ENCODE data around the gene COPE.

COPE gene

GRCh38 chr19:18860725-18861124, 58.5 kb downstream of the COPE start:
- DNase-seq (ENCODE audit: insufficient read length) (no peak), FAIRE-seq (no peak)
- no peak for TF ChIP-seq TAF1 (IDR thresholded peaks at IDR 0.05; ENCODE audit: borderline replicate concordance, low read depth, low read length)
- TF ChIP-seq POLR2AphosphoS5 (IDR thresholded peaks at IDR 0.05; ENCODE audit: low read depth, low read length): no peak
- TF ChIP-seq POLR2A (IDR thresholded peaks at IDR 0.05; ENCODE audit: low read depth, low read length): no peak; the same call in 1 of the 2 replicates

GRCh38 chr19:18860302-18860700, 58.9 kb downstream of the COPE start:
- FAIRE-seq: no peak
- DNase-seq (ENCODE audit: insufficient read length): no peak
- no peak for TF ChIP-seq POLR2AphosphoS5 (IDR thresholded peaks at IDR 0.05; ENCODE audit: low read depth, low read length)
- no peak for TF ChIP-seq POLR2A (IDR thresholded peaks at IDR 0.05; ENCODE audit: low read depth, low read length)
- TF ChIP-seq TAF1 (IDR thresholded peaks at IDR 0.05; ENCODE audit: borderline replicate concordance, low read depth, low read length): no peak

- FAIRE-seq (no peak), DNase-seq (ENCODE audit: insufficient read length) (no peak)
- TF ChIP-seq POLR2A (IDR thresholded peaks at IDR 0.05; ENCODE audit: low read depth, low read length) (no peak), POLR2AphosphoS5 (IDR thresholded peaks at IDR 0.05; ENCODE audit: low read depth, low read length) (no peak), TAF1 (IDR thresholded peaks at IDR 0.05; ENCODE audit: borderline replicate concordance, low read depth, low read length) (no peak)
Observed at GRCh38 chr19:18859676-18860301, 59.4 kb downstream of the COPE start.

GRCh38 chr19:18858906-18859646, 60.1 kb downstream of the COPE start:
- DNase-seq (ENCODE audit: insufficient read length): no peak
- TF ChIP-seq TAF1 (IDR thresholded peaks at IDR 0.05; ENCODE audit: borderline replicate concordance, low read depth, low read length) (no peak), POLR2A (IDR thresholded peaks at IDR 0.05; ENCODE audit: low read depth, low read length) (no peak), POLR2AphosphoS5 (IDR thresholded peaks at IDR 0.05; ENCODE audit: low read depth, low read length) (no peak)
- FAIRE-seq: no peak

- TF ChIP-seq POLR2AphosphoS5 (IDR thresholded peaks at IDR 0.05; ENCODE audit: low read depth, low read length): no peak
- DNase-seq (ENCODE audit: insufficient read length): no peak
- FAIRE-seq: no peak
Observed at GRCh38 chr19:18857223-18857622, 62.0 kb downstream of the COPE start.

GRCh38 chr19:18856385-18857126, 62.6 kb downstream of the COPE start:
- no peak for DNase-seq (ENCODE audit: insufficient read length)
- FAIRE-seq: no peak

GRCh38 chr19:18855647-18856384, 63.4 kb downstream of the COPE start:
- FAIRE-seq (no peak), DNase-seq (ENCODE audit: insufficient read length) (no peak)
- TF ChIP-seq POLR2AphosphoS5 (IDR thresholded peaks at IDR 0.05; ENCODE audit: low read depth, low read length) (no peak), TAF1 (IDR thresholded peaks at IDR 0.05; ENCODE audit: borderline replicate concordance, low read depth, low read length) (no peak), POLR2A (IDR thresholded peaks at IDR 0.05; ENCODE audit: low read depth, low read length) (no peak)

More at GRCh38 chr19:18856385-18857126, 62.6 kb downstream of the COPE start:
- TF ChIP-seq POLR2A (IDR thresholded peaks at IDR 0.05; ENCODE audit: low read depth, low read length): no peak
- no peak; the same call in none of the 2 replicates for TF ChIP-seq POLR2AphosphoS5 (IDR thresholded peaks at IDR 0.05; ENCODE audit: low read depth, low read length)
- TF ChIP-seq TAF1 (IDR thresholded peaks at IDR 0.05; ENCODE audit: borderline replicate concordance, low read depth, low read length): no peak

- TF ChIP-seq TAF1 (IDR thresholded peaks at IDR 0.05; ENCODE audit: borderline replicate concordance, low read depth, low read length) (no peak), POLR2AphosphoS5 (IDR thresholded peaks at IDR 0.05; ENCODE audit: low read depth, low read length) (no peak), POLR2A (IDR thresholded peaks at IDR 0.05; ENCODE audit: low read depth, low read length) (no peak)
- FAIRE-seq: no peak
Observed at GRCh38 chr19:18854982-18855381, 64.2 kb downstream of the COPE start.

GRCh38 chr19:18853755-18854427, 65.3 kb downstream of the COPE start:
- no peak; the same call in 1 of the 2 replicates for TF ChIP-seq POLR2AphosphoS5 (IDR thresholded peaks at IDR 0.05; ENCODE audit: low read depth, low read length)
- 0 out of 2 replicates have a peak, but pooled peaks have one; percentile 15 for TF ChIP-seq POLR2A (IDR thresholded peaks at IDR 0.05; ENCODE audit: low read depth, low read length)
- no peak for TF ChIP-seq TAF1 (IDR thresholded peaks at IDR 0.05; ENCODE audit: borderline replicate concordance, low read depth, low read length)
- DNase-seq (ENCODE audit: insufficient read length) (no peak), FAIRE-seq (no peak)

More at GRCh38 chr19:18854982-18855381, 64.2 kb downstream of the COPE start:
- DNase-seq (ENCODE audit: insufficient read length): no peak

GRCh38 chr19:18852648-18853047, 66.5 kb downstream of the COPE start:
- no peak for TF ChIP-seq POLR2AphosphoS5 (IDR thresholded peaks at IDR 0.05; ENCODE audit: low read depth, low read length)
- TF ChIP-seq POLR2A (IDR thresholded peaks at IDR 0.05; ENCODE audit: low read depth, low read length): no peak
- no peak for TF ChIP-seq TAF1 (IDR thresholded peaks at IDR 0.05; ENCODE audit: borderline replicate concordance, low read depth, low read length)
- FAIRE-seq (no peak), DNase-seq (ENCODE audit: insufficient read length) (no peak)

Data from GM12892 (cell line).